Activated T-cell treated with anti-CD3 and anti-CD28 coated beads for 4 hours (primary cell): ENCODE data around the gene TMEM175.

Experiments used
- DNase-seq: peaks from one replicate; pipeline ENCODE4 v3.0.0-alpha.2; 2020

TMEM175 gene

GRCh38 chr4:960636-961350 lies 28.5 kb downstream of the TMEM175 start:
- DNase-seq, result no peak

DNA sequence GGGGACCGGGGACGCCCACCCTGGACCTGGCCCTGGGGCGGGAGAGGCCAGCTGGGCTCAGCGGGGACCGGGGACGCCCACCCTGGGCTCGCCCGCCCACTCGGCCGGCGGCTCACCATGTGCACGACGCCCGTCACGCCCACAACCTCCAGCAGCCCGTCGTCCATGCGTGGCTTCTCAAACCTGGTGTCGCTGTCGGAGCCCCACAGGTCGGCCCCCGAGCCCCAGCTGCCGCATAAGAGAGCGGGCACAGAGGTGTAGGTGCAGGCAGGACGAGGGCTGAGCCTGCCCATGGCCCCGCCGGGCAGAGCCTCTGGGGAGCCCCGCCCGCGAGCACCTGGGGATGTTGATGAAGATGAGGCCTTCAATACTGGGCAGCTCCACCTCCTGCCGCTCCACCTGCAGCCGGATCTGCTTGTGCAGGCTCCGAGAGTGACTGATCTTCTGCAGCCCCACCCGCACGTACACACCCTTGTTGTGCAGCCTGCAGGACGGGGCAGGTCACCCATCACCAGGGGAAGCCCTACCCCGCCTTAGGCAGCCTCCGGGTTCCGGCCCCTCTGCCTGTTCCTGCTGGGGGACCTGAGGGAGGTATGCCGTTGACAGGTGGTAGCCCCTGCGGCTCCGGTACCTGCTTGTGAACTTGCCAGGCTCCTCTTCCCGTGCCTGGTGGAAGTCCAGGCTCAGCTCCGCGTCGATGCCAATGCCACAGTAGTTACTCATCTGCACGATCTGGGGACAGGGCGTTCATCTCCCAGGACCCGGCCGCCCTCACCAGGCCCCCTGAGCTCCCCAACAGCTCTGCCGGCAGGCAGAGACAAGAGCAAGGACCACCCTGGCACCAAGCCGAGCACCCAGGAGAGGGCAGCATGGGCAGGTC lies 29.3 kb downstream of the TMEM175 start:
- no peak for DNase-seq

- no peak for DNase-seq
Observed at GRCh38 chr4:962231-963208, 30.3 kb downstream of the TMEM175 start.

GRCh38 chr4:963276-964225 lies 31.3 kb downstream of the TMEM175 start:
- DNase-seq, result no peak

GRCh38 chr4:964346-965025 lies 32.2 kb downstream of the TMEM175 start:
- DNase-seq, result no peak

DNA sequence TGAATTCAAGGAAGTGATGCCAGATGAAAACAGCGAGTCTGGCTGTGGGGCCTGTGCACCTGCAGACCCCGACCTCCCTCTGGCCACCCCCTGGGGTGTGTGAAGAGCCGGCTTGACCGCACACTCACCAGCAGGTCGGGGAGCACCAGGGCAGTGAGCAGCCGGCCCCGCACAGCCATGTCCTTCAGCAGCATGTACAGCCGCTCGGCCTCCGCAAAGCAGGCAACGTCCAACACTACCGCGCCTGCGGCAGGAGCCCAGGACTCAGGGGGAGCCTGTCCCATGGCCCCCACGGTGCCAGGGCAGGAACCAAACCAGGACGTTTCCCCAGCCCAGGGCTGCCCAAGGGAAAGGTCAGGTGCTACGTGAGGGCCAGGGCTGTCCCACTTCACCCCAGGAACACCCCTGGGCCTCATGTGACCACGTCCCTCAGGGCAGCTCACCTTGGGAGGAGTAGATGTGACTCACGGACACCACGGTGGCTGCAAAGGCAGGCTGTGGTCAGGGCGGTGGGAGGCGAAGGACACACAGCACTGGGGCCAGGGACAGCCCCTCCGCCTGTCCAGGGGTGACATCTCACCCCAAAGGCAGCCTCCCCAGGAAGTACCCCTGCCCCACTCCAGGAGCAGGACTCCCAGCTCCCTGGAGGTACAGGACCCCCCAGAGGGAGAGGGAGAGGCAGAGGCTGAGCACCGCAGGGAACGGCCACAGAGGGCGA lies 32.9 kb downstream of the TMEM175 start:
- DNase-seq, result no peak

DNA sequence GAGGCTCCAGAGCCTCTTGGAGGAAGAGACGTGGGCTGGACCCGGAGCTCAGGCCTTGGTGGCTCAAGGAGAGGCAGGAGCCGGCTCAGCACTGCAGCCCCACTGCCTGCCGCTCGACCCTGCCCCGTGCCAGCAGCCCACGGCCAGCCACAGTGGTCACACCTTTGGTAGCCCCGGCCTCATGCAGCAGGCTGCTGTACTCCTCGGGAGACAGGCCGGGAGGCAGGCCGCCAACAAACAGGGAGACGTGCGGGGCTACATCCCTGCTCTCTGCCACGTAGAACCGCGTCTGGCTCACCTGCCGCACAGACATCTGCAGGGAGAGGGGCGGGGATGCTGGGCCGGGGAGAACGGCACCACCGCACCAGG lies 33.5 kb downstream of the TMEM175 start:
- no peak for DNase-seq

- no peak for DNase-seq
Observed at GRCh38 chr4:966266-967112, 34.2 kb downstream of the TMEM175 start.

GRCh38 chr4:967113-968104 lies 35.1 kb downstream of the TMEM175 start:
- no peak for DNase-seq

DNA sequence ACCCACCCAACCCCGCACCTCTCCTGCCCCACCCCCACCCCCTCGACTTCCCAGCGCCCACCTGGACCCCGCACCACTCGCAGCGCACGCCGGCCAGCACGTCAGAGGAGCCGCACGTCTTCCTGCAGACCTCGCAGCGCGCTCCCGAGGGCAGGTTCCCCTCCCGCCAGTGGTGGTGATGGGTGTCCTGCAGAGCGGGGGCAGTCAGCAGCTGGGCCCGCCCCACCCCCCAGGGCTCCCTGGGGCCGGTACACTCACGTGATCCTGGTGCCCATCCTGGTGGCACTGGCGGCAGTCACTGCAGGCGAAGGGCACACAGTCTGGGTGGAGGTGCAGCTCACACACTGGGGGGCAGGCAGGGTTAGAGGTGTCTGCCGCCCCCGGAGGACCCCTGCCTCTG lies 36.0 kb downstream of the TMEM175 start:
- no peak for DNase-seq

DNA sequence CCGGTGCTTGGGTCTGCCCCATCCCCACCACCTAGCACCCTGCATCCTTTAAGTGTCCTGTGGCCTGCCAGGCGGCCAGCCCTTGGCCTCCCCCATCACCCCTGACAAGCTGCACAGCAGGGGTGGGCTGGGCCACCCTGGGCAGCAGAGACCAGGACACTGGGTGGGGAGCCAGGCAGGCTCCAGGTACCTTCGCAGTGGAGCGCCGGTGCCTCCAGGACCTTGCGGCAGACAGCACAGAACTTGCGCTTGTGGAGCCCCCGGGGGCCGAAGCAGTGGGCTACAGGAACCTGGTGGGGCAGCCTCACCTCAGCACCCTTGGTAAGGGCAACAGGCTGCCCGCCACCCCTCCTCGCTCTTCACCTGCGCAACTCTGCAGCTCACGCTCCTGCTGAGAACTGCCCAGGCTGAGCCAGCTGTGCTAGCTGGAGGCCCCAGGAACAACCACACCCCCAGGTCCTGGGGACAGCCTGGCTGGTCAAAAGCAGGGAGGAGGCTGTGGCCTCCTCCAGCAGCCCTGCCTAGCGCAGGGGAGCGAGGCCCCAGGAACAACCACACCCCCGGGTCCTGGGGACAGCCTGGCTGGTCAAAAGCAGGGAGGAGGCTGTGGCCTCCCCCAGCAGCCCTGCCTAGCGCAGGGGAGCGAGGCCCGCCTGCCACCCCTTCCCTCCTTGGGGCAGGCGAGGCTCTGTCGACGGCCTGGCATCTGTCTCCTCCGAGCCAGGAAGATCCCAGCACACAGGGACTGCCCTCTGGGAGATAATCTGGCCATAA lies 36.5 kb downstream of the TMEM175 start:
- no peak for DNase-seq

- no peak for DNase-seq
Observed at GRCh38 chr4:970046-970745, 37.9 kb downstream of the TMEM175 start.

GRCh38 chr4:970854-971520 lies 38.7 kb downstream of the TMEM175 start:
- DNase-seq, result no peak

DNA sequence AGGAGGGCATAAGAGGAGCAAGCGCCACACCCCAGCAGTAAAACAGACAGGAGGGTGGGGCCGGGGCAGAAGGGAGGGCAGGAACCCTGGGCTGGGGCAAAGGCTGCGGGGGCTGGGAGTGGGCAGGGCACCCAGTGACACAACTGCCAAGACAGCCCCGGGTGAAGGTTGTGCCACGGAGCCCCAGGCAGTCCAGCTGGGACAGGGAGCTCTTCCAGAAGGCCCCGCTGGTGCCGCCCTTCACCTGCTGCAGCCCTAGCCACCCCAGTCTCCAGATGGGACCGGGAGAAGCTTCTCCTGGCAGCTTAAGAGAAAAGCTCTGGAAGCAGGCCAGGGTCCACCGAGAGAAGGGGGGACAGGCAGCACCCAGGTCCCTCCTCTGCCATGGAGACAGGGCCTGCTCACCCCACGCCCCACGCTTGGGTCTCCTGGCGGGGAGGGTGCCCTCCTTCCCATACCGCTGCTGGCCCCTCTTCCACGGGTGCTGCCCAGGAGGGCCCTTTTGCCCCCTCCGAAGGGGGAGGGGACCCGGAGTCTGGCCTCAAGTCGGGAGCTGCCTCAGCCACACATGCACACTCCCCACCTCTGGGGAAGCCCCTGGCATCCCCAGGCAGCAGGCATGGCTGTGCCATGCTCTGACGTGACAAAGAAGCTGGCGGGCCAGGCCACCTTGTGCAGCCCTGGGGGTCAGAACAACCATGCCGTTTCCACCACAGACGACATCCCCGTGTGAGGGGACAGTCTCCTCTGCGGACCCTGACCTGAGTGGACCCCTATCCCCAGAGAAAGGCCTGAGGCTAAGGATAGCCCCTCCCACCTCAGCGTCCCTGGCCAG lies 39.6 kb downstream of the TMEM175 start:
- no peak for DNase-seq
